HG03571 (cell line): ENCODE results near the gene SPATA6L.
A peak's percentile ranks its signal among the peaks of the same experiment; 100 is the strongest.

Source experiments
- ATAC-seq: cut with Tn5 transposase; IDR thresholded peaks from one replicate; pipeline ENCODE4 v1.9.1; 2021; ENCODE audit not compliant: unreplicated experiment

The SPATA6L gene, protein sequence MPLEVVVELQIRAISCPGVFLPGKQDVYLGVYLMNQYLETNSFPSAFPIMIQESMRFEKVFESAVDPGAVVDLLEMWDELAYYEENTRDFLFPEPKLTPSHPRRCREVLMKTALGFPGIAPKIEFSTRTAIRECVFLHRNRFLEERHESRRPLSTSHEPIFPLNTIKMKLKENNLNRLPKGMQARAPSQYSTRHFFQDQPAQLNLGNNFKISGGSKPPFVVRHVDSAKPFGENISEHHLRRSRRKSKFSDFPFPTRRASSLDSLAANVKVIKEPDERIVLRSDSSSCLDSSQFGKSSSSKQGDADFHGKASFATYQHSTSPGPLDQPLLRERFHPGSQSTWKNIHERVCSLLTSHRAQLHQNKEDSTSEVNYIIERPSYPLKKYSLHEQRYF

DNA sequence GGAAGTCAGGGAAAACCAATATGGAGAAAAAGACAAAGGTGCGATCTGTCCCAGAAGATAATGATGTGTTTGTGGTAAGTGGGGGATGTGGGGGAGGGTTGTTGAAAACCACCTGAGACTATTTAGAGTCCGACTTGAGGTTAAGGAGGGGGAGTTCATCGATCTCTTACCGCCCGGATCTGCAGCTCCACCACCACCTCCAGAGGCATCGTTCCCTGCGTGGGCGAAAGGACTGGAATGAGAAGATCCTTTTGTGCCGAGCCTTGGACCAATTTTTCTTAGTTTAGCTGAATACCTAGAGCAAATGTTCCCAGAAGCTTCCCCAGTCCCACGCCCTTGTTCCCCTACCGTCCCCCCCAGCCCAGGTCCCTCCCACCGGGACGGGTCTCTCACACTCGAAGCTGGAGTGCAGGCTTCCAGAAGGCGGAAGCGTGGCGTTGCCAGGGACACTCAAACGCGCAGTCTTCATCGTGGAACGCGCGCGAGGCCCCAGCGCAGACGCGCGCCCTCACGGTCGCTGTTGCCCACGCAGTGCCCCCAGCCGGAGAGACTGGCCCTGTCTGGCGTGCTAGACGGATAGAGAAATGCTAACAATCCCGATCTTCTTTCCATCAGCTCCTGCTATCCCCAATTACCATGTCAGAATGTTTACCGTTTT, at the start of gene SPATA6L:
SPATA6L (minus strand) TSS at position 439 of the 658 bp plus-strand sequence; CDS start at position 209, 230 bp downstream.
- ATAC-seq, result no peak

DNA sequence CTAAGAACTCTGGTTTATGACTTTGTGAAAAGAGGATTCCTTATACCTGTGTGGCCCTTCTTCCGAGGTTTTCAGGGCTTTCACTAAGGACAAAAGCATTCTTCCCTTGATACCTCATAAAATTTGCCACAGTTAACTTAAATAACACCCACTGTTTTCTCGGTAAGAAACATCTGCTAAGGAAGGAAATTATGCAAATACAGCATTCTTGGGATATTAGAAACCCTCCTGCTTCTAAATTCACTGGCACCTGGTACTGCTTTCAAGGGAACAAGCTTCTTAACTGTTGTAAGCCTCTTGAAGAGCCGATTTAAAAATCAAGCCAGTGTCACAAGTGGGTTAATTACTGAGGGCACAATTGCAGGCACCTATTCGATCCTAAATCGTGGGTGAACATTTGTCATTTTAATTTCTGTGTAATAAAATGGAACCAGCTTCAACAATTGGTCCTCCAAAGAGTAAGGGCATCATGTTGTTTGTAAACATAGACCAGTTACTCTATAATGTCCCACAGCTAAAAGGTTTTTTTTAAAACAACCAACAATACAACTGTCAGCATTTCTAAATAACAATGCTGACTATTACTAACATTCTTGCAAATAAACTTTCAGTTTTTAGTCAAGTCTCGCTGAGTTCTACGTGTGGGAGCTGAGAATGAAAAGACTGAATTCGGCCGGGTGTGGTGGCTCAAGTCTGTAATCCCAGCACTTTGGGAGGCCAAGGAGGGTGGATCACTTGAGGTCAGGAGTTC, 48.2 kb upstream of the SPATA6L start:
- ATAC-seq, result no peak

DNA sequence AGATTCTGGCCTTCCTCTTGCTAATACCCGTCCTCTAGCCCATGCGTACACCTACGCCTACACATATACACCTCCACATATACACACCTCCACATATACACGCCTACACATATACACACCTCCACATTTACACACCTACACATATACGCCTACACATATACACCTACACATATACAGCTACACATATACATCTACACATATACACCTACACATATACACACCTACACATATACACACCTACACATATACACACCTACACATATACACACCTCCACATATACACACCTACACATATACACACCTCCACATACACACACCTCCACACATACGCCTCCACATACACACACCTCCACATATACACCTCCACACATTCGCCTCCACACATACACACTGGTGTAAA, 47.6 kb upstream of the SPATA6L start:
- no peak for ATAC-seq

DNA sequence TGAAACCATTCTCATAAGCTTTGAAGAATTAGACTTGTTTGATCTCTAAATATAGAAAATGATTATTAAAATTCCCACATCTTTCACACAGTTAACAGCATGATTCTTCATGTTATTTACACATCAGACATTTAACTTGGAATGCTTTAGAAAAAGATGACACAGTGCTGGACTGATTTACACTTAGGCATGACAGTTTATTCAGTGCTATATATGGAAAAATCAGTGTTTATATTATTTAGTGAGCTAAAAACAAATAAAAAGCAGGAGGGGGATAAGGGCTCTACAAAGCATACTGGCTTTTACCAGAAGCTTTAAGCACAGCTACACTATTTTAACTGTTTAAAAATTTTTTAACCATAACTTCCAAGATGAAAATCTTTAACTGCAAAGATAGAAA, 43.1 kb upstream of the SPATA6L start:
- no peak for ATAC-seq

DNA sequence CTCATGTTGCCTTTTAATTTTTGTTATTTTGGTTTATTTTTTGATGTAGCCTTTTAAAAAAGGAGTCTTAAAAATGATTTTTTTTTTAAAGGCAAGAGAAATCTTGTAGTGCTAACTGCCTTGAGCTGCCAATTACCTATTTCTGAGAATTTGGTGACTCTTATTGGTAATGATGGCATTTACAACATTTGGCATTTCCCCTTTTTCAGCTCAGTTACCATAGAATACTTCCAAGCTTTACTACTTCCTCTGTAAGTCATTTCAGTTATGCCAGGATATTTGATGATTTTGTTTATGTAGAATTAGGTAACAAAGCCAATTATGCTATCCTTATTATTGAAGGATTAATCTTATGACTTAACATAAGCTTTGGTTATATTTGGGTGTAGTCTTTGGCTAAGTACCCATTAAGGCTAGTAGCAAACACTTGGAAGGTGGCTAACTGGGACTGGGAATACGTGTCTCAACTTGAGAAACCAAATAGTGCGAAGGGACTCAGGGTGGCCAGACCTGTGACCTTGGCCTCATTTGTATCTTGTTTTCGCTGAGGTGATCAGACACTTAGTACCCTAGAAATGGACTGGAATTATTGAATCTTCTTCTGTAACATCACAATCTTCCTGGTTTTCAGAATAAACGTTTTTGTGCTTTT, 40.8 kb upstream of the SPATA6L start:
- ATAC-seq, result no peak

DNA sequence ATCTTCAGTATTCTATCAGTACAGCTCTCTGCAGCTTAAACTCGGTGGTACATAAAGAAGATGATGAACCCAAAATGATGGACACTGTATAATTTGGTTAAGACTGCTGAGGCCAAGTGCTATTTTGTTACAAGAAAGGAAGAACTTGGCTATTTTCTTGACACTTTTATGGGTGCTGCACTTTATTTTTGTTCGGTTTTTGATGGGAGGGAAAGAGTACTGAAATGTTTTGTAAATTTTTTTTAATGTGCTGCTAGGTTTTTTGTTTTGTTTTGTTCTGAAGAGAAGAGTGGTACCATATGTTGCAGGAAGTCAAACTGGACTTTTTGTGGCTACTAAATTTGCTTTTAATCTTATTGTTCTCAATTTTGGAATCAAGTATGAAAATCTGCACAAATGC, 39.7 kb upstream of the SPATA6L start:
- ATAC-seq, result no peak

DNA sequence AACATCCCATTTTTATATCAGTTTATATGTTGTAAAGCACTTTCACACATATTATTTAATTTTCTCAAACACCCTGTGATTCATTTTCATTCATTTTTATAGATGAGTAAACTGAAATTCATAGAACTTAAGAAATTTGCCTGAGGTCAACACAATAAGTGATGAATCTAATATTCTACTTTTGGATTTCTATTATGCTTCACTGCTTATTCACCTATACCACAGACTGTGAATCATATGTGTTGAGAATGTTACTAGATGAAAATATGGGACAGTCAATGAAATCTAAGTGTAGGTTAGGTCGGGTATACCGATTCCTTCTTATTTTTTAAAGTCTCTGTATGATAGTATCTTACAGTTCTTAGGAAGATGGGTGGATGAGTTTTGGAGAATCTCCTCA, 37.8 kb upstream of the SPATA6L start:
- no peak for ATAC-seq

DNA sequence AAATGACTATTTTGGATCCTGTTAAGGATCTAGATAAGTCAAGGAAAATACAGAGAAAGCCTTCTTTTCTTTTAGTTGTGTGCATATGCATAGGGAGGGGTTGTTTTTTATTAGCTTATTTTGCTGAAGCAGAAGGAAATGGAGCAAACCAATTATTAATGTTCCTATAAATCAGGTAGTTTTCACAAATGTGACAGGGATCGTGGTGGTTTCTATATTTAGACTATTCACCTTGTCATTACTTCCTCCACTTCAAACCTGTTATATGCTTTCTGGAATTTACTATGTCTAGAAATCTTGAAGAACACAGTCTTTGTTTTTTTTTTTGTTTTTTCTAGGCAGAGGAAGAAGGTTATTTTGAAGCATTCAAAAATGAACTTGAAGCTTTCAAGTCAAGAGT, 35.2 kb upstream of the SPATA6L start:
- ATAC-seq, result no peak

DNA sequence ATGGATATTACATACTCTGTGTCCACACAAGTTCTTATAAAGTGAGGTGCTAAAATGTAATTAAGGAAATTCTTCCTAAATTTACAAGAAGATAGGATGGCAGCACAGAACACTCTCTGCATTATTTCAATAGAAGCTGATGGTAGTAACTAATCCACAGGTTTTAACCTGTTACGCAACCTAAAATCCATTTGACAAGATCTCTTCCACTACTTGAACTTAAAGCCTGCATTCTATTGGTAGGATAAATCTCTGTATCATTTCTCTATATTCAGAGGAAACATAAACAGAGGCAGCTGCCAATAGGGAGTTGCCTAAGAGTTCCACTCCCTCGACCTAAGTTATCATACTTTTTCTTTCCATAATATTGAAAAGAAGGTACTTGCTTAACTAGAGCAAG, 34.7 kb upstream of the SPATA6L start:
- no peak for ATAC-seq

DNA sequence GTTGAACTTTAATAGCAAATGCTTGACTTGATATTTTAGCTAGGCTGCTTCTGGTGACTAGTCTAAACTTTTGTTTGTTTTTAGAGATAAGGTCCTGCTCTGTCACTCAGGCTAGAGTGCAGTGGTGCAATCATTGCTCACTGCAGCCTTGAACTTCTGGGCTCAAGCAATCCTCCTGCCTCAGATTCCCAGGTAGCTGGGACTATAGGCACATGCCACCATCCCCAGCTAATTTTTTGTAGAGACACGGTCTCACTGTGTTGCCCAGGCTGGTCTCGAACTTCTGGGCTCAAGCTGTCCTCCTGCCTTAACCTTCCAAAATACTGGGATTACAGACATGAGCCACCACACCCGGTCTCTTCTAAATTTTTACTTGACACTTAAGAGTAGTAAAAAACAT, 33.8 kb upstream of the SPATA6L start:
- ATAC-seq, result no peak

DNA sequence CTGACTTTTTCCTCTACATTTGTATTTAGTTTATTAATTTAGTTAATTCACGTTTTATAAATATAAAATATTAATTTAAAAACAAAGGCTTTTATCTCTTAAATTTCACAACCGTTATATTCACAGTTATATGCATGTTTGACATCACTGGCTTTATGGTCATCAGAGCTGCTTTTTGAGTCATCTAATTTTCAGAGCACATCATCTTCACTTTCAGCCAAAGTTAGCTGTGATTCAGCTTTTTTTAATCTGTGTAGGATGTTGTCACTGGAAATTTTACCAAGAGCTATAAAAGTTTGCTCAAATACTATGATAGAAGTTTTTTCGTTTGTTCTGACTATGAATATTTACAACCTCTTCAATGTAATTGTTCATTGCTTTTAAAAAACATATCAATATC, 25.5 kb upstream of the SPATA6L start:
- no peak for ATAC-seq

DNA sequence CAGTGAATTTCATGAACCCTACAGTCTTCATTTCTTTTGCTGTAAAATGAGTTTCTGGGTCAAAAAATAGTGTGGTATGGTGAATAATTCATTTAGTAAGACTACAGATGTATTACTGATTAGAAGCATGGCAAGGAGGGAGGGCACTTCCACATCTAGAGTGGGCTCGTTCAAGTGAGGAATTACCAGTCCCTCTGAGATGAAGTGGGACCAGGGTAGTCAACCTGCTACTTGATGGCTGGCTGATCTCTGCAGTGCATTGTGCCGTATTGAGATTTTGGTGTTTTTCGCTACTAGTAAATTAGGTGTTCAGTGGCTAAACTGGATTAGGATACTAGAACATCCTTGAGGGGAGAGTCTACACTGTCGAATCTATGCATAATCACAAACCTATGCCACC, 23.9 kb upstream of the SPATA6L start:
- peak; percentile 81 for ATAC-seq

DNA sequence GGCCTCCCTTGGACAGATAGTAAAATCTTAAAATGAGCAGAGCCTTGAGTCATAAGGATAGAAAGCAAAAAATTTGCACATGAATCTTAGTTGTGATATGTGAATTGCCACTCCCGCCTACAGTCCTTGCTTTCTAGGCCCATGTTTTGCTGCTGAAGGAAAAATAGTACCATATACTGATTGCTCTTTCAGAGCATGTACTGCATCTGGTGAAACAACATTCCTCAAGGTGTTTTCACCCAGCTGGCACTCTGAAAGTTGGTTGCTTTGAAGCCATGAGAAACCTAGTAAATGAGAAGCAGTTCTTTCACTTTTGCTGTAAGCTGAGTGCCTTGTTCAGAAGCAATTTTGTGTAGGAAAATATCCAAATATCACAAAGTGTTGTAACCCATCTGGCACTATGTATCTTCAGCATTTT, 23.4 kb upstream of the SPATA6L start:
- peak; percentile 38 for ATAC-seq

DNA sequence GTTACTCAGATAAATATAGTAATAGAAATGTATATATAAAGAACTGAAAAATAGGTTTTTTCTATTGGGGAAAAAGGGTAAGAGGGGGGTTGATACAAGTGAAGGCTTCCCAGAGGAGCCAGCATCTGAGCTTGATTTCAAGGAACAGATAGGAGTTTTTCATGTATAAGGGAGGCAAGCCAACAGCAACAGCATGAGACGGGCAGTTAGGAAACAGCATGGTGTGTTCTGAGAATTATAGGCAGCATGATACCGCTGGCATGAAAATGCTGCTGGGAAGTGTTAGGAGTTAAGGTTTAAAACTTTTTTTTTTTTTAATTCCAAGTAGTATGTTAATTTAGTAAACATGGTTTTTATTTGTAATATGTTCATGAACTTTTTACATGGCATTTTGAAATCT, 22.7 kb upstream of the SPATA6L start:
- ATAC-seq, result no peak

DNA sequence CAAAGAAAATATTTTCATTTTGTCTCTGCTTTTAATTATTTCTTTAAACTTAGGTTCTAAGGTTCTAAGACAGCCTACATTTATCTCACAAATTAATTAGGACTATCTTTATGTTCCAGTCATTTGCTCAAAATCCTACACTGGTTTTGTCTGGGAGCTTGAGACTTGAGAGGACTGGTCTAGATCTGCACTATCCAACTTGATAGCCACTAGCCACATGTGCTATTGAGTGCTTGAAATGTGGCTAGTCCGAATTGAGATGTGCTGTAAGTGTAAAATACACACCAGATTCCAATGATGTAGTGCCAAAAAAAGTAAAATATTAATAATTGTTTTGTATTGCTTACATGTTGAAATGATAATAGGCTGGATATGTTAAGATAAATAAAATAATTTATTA, 20.3 kb upstream of the SPATA6L start:
- ATAC-seq, result no peak

DNA sequence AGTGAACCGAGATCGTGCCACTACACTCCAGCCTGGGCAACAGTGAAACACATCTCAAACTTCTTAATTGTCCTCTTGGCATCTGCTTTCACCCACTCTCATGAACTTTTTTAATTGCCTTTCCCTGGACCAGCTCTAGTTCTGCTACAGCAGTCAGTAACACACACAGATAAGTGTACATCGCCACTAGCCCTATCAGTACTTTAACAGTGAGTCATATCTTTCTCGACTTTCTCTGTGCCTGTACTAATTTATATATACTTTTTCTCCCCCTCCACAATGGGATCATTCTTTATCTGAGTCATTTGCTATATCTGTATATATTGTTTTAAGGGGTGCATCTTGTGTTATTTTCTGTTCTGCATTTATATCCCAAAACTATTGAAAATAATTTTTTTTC, 19.8 kb upstream of the SPATA6L start:
- ATAC-seq, result no peak

DNA sequence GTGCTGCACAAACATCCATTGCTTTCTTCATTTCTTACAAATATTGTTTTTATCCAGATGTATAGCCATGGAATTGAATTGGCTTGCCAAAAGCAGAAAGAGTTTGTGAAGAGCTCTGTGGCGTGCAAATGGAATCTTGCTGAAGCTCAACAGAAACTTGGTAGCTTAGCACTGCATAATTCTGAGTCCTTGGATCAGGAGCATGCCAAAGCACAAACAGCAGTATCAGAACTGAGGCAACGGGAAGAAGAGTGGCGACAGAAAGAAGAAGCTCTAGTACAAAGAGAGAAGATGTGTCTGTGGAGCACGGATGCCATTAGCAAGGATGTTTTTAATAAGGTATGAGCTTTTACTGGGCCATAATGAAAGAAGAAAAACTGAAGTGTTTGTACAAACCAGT, 18.5 kb upstream of the SPATA6L start:
- ATAC-seq, result no peak

DNA sequence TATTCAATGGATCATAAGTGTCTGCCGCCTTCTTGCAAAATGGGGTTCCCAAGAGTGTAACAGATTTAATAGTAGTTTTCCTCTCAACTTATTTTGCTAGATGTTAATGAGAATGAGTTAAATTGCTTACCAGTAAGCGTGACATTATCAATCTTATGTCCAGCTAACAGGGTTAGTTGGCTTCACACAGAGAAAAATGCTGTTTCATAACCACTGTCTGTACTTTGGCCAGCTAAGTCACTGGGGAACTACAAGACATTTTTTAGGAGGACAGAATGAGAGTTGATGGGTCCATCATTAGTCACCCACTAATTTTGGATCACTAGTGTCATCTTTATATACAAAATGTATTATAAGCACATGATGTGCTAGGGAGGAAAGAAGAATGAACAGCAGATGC, 14.5 kb upstream of the SPATA6L start:
- ATAC-seq, result no peak

DNA sequence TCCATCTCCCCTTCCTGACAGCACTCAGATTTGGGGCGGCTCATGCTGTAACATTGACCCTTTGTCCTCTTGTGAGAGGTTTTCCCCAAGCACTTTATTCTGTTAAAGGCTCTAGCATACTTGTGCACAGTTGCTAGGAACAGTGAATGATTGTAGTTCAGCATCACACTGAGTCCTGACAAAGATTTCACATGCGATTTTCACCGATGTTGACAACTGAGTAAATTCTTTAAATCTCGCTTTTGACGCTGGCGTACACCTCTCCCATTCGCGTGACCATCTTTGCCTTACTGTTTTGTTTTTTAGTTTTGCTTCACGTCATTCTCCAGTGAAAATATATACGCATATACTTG, 13.9 kb upstream of the SPATA6L start:
- no peak for ATAC-seq

DNA sequence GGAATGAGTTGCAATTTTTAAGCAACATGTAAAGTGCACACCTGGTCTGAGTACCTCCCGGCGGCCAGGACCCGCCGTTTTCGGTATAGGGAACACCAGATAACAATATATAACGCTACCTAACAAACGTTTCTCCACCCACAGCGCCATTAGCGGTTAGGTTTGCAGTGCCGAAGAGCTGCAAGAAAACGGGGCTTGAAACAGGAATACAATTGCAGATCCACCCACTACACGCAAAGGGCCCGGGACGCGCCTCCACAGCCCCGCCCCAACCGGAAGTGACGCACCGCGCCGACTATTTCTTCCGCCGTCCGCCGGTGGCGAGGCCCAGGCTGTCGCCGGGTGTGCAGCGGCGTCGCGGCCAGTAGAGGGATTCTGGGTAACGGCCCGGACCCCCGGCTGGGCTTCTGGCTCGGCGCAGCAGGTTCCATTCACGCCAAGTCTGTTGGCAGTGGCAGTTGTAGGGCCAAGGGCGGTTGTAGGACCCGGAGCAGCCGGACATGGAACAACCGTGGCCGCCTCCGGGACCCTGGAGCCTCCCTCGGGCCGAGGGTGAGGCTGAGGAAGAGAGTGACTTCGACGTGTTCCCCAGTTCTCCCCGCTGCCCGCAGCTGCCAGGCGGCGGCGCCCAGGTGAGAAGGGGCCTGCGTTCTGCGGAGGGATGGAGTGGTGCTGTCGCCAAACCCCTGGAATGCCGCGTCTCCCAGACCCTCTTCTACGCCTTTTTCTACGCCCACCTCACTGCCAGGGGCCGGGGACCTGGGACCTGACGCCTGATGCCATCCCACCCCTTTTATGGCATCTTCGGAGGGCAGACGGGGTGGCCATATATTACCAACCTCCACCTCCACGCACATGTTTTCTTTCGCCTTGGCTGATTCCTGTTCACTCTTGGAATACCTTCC, 13.2 kb upstream of the SPATA6L start, which contains the start of gene CDC37L1:
CDC37L1 (plus strand) TSS at position 302 of the 905 bp plus-strand sequence; CDS start at position 501, 199 bp downstream.
- peak; percentile 94 for ATAC-seq
